PC-3 (cell line): ENCODE measurements around the gene DAB1.

ENCODE experiments used
- EZH2 ChIP-seq: fragments of 300-600 bp; sonication (generic); IDR thresholded peaks from one replicate; pipeline ENCODE4 v1.6.1; 2017; ENCODE audit warnings: antibody characterized with exemption, mild to moderate bottlenecking, low read length; ENCODE audit not compliant: unreplicated experiment
- TF ChIP-seq, protein P1 (sequence below): fragments of 300-600 bp; sonication (generic); conservative IDR thresholded peaks from 2 replicates; pipeline ENCODE4 v1.5.1; 2017; ENCODE audit warnings: antibody characterized with exemption, low read depth, mild to moderate bottlenecking, low read length

DNA sequence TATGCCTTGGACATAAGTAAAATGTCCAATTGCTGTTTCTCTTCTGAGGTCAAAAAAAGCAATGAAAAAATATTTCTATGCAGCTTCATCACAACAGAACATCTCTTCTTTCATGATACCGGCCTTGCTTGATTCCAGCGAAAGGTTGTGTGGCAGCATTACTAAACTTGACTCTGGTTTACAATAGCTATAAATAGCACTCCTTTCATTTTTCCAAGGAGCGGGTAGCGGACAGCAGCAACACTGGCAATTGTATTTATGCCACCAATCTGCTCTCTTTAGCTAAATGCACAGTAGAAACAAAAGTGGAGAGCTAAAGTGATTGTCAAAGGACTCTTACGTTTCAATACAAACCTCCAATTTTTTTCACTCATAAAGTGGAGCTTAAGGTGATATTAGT is 7.5 kb upstream of the DAB1 start:
- TF ChIP-seq, protein P1, sequence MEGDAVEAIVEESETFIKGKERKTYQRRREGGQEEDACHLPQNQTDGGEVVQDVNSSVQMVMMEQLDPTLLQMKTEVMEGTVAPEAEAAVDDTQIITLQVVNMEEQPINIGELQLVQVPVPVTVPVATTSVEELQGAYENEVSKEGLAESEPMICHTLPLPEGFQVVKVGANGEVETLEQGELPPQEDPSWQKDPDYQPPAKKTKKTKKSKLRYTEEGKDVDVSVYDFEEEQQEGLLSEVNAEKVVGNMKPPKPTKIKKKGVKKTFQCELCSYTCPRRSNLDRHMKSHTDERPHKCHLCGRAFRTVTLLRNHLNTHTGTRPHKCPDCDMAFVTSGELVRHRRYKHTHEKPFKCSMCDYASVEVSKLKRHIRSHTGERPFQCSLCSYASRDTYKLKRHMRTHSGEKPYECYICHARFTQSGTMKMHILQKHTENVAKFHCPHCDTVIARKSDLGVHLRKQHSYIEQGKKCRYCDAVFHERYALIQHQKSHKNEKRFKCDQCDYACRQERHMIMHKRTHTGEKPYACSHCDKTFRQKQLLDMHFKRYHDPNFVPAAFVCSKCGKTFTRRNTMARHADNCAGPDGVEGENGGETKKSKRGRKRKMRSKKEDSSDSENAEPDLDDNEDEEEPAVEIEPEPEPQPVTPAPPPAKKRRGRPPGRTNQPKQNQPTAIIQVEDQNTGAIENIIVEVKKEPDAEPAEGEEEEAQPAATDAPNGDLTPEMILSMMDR = no peak
- no peak for TF ChIP-seq EZH2
